GM12892 (cell line): ENCODE measurements around the gene ZRANB3.

Source experiments
- POLR2A ChIP-seq: IDR thresholded peaks from 2 replicates; pipeline ENCODE4 v1.6.1; 2011; ENCODE audit warnings: low read depth, low read length, control low read depth
- POLR2AphosphoS5 ChIP-seq: IDR thresholded peaks from 2 replicates; pipeline ENCODE4 v1.6.1; 2011; ENCODE audit warnings: low read depth, low read length, control low read depth

DNA sequence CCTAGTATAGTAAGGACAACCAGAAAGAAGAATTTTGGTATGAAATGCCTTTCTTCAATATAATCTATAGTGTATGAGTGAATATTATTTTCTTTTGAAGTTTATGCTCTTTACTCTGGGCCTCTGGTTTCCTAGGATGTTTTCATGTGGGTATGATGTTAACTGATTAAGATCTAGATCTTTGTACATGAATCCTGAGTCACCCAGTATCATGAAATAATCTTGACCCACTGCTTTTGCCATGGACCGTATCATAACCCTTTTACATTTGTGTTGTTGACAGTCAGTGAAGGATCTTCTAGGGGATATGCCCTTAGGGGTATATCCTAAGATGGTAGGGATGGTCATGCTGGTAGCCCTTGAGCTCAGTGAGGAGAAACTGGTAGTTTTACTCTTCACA, 378.7 kb downstream of the ZRANB3 start:
- TF ChIP-seq POLR2AphosphoS5 (no peak), POLR2A (no peak)
